Measurements from ENCODE around the gene USP3.

Gene USP3

DNA sequence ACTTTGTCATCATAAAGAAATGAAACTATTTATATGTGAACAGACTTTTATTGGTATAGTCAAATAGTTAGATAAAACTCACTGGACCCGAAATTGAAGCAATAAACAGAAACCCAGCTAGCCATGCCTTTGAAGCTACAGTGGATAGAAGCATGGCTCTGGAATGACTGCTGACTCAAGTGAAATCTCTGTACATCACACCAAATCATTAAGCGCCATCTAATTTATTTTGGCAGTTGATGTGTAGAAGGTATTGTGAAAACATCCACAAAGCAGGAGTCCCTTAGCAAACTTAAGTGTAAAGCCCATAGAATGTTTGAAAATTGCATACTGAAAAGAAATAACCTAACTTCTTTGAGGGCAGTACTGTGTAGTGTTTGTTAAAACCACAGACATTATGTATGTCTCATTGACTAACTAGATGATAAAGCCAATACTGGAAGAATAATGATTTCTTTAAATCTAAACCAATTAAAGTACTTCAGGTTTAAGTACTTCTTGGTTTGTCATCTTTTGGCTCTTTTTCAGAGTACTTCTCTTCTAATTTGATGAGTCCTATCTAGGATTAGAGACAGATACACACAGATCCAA is 50.0 kb downstream of the USP3 start:
- no peak for DNase-seq (ENCODE audit: low read depth in 1 of 2, low spot score in 1 of 2)
- in situ Hi-C loops (cut with HindIII; ENCODE audit: low pct_unique_long_range_greater_than_20kb, low sequenced_read_pairs) = no loop called here
- TF ChIP-seq JUND (IDR thresholded peaks at IDR 0.05; ENCODE audit: low read depth) = no peak

- DNase-seq (ENCODE audit: low read depth in 1 of 2, low spot score in 1 of 2) = no peak
- in situ Hi-C loops (cut with HindIII; ENCODE audit: low pct_unique_long_range_greater_than_20kb, low sequenced_read_pairs) = no loop called here
- TF ChIP-seq JUND (IDR thresholded peaks at IDR 0.05; ENCODE audit: low read depth) = no peak
Measured at GRCh38 chr15:63555507-63555906, 51.1 kb downstream of the USP3 start.

- in situ Hi-C loops (cut with HindIII; ENCODE audit: low pct_unique_long_range_greater_than_20kb, low sequenced_read_pairs) = no loop called here
Measured at GRCh38 chr15:63556246-63556645, 51.9 kb downstream of the USP3 start.

GRCh38 chr15:63556736-63557135 is 52.3 kb downstream of the USP3 start:
- in situ Hi-C loops (cut with HindIII; ENCODE audit: low pct_unique_long_range_greater_than_20kb, low sequenced_read_pairs) = no loop called here
- no peak for TF ChIP-seq JUND (IDR thresholded peaks at IDR 0.05; ENCODE audit: low read depth)
- no peak for DNase-seq (ENCODE audit: low read depth in 1 of 2, low spot score in 1 of 2)

More at GRCh38 chr15:63556246-63556645, 51.9 kb downstream of the USP3 start:
- no peak for TF ChIP-seq JUND (IDR thresholded peaks at IDR 0.05; ENCODE audit: low read depth)
- no peak for DNase-seq (ENCODE audit: low read depth in 1 of 2, low spot score in 1 of 2)

DNA sequence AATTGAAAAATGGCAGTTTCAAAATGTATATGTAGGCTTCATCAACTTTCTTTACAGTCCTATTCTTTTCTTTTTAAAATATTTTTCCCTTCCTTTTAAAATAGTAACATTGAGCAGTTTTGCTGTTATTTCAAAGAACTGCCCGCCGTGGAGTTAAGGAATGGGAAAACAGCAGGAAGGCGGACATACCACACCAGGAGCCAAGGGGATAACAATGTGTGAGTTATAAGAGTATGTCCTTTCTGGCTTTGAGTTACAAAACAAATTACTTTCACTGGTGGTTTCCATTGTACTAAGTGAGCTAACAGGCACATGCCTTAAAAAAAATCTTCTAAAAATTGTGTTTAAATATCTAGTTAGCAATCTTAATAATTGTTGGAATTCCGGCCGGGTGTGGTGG is 55.4 kb downstream of the USP3 start:
- in situ Hi-C loops (cut with HindIII; ENCODE audit: low pct_unique_long_range_greater_than_20kb, low sequenced_read_pairs) = no loop called here
- TF ChIP-seq JUND (IDR thresholded peaks at IDR 0.05; ENCODE audit: low read depth) = no peak
- no peak for DNase-seq (ENCODE audit: low read depth in 1 of 2, low spot score in 1 of 2)

- no peak for DNase-seq (ENCODE audit: low read depth in 1 of 2, low spot score in 1 of 2)
- TF ChIP-seq JUND (IDR thresholded peaks at IDR 0.05; ENCODE audit: low read depth) = no peak
- in situ Hi-C loops (cut with HindIII; ENCODE audit: low pct_unique_long_range_greater_than_20kb, low sequenced_read_pairs) = no loop called here
Measured at GRCh38 chr15:63560741-63561448, 56.5 kb downstream of the USP3 start.

DNA sequence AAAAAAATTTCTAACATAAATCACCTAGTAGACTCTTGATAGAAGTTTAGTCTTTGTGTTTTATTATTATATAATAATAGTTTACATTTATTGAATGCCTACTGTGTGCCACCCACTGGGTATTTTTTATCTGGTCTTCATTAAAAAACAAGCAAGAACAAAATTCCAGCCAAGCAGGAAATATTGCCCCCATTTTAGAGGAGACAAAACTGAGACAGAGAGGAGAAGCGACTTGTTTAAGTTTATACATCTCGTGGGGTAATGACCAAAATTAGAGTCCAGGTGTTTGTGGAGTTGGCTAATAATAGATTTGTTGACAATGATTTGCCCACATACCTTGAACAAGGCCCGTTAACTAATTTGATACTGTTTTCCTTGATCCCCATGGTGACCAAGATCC is 59.7 kb downstream of the USP3 start:
- no peak for TF ChIP-seq JUND (IDR thresholded peaks at IDR 0.05; ENCODE audit: low read depth)
- no peak for DNase-seq (ENCODE audit: low read depth in 1 of 2, low spot score in 1 of 2)

GRCh38 chr15:63565536-63566186 is 61.3 kb downstream of the USP3 start:
- no peak for TF ChIP-seq JUND (IDR thresholded peaks at IDR 0.05; ENCODE audit: low read depth)
- DNase-seq (ENCODE audit: low read depth in 1 of 2, low spot score in 1 of 2) = no peak
- in situ Hi-C loops (cut with HindIII; ENCODE audit: low pct_unique_long_range_greater_than_20kb, low sequenced_read_pairs) = no loop called here

More for the DNA sequence above, 59.7 kb downstream of the USP3 start:
- in situ Hi-C loops (cut with HindIII; ENCODE audit: low pct_unique_long_range_greater_than_20kb, low sequenced_read_pairs) = no loop called here

- in situ Hi-C loops (cut with HindIII; ENCODE audit: low pct_unique_long_range_greater_than_20kb, low sequenced_read_pairs) = no loop called here
- no peak for TF ChIP-seq JUND (IDR thresholded peaks at IDR 0.05; ENCODE audit: low read depth)
- DNase-seq (ENCODE audit: low read depth in 1 of 2, low spot score in 1 of 2) = no peak
Measured at GRCh38 chr15:63572749-63573464, 68.5 kb downstream of the USP3 start.

DNA sequence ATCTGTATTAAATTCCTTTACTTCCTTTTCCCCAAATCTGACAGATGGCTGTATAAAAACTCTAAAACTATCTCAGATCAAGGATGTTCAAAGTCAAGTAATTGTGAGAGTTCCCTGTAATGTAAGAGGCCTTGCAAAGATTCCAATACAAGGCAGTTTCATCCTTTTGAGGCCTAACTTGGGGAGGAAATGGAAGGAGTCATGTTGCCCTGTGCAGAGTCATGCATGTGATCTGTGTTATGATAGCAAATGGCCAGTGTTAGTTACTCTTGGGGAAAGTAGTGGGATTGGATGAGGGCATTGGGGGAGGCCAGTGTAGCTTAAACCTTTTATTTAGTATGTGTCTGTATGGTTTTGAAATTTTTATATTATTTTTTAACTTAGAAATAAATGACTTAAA is 69.1 kb downstream of the USP3 start:
- in situ Hi-C loops (cut with HindIII; ENCODE audit: low pct_unique_long_range_greater_than_20kb, low sequenced_read_pairs) = no loop called here
- DNase-seq (ENCODE audit: low read depth in 1 of 2, low spot score in 1 of 2) = no peak
- TF ChIP-seq JUND (IDR thresholded peaks at IDR 0.05; ENCODE audit: low read depth) = no peak

DNA sequence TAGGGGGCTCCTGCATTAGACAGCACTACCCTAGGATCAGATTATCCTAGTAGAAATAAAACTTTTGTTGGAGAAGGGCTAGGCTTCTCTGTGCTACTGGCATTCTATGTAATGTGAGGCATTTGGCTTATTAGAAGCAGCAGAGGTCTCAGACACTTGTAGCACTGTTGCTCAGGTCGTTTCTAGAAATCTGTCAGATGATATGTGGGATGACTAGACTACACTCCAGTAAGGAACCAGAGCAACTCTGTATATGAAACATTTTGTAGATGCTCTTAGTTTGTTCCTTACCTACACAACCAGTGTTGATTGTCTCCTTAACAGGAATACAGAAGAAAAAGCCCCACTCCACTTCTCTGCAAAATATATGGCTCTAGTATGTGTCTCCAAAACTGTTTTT is 70.9 kb downstream of the USP3 start:
- no peak for TF ChIP-seq JUND (IDR thresholded peaks at IDR 0.05; ENCODE audit: low read depth)
- no peak for DNase-seq (ENCODE audit: low read depth in 1 of 2, low spot score in 1 of 2)
- in situ Hi-C loops (cut with HindIII; ENCODE audit: low pct_unique_long_range_greater_than_20kb, low sequenced_read_pairs) = no loop called here

DNA sequence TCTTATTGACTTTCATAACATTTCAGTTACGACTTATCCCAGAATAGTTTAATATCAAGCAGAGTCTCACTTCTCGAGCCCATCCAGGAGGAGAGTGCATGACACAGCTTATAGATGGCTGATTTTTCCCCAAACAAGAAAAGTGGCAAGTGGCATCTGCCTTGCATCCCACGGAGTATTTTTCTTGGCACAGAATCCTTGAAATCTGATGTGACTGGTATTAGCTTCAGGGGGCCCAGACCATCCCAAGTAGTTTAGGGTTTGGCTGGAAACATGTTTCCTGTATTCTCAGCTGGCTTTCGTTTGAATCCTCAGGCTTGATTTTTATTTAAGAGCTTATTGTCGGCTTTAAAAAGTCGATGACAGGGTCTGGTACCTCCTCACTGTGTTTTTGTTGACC is 72.0 kb downstream of the USP3 start:
- no peak for DNase-seq (ENCODE audit: low read depth in 1 of 2, low spot score in 1 of 2)

DNA sequence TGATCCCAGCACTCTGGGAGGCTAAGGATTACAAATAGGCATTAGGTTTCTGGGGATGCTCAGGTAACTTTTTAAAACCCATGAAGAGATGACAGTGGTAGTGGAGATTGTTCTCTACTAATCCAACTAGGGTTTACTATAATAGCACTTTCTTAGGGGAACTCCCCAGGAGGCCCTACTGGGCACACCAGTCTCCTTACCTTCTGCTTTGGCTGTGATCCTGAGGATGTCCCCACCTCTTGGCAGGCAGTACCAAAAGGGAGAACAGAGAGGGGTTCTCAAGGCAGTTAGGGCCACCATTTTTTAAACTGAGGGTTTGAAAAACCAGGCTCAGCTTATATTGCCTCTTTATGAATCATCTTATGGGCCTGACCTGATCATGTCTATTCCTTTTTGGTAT is 77.8 kb downstream of the USP3 start:
- in situ Hi-C loops (cut with HindIII; ENCODE audit: low pct_unique_long_range_greater_than_20kb, low sequenced_read_pairs) = no loop called here
- no peak for TF ChIP-seq JUND (IDR thresholded peaks at IDR 0.05; ENCODE audit: low read depth)
- no peak for DNase-seq (ENCODE audit: low read depth in 1 of 2, low spot score in 1 of 2)

More for the DNA sequence above, 72.0 kb downstream of the USP3 start:
- TF ChIP-seq JUND (IDR thresholded peaks at IDR 0.05; ENCODE audit: low read depth) = no peak
- in situ Hi-C loops (cut with HindIII; ENCODE audit: low pct_unique_long_range_greater_than_20kb, low sequenced_read_pairs) = no loop called here
